Lower leg skin (tissue), 3 donors: ENCODE measurements around the gene CC2D2B.

Source experiments
- POLR2A ChIP-seq, 2 donors: fragments of 450-650 bp; IDR thresholded peaks; one replicate each; pipeline ENCODE4 v1.6.1; 2016 to 2017; ENCODE audit warnings: antibody characterized with exemption in 2 of 2, mild to moderate bottlenecking in 1 of 2, moderate library complexity in 1 of 2
- TF ChIP-seq, protein P1 (sequence below), 3 donors: fragments of 450-650 bp; IDR thresholded peaks; one replicate each; pipeline ENCODE4 v1.5.1; 2016; ENCODE audit warnings: antibody characterized with exemption in 3 of 3, mild to moderate bottlenecking in 3 of 3, moderate library complexity in 2 of 3

DNA sequence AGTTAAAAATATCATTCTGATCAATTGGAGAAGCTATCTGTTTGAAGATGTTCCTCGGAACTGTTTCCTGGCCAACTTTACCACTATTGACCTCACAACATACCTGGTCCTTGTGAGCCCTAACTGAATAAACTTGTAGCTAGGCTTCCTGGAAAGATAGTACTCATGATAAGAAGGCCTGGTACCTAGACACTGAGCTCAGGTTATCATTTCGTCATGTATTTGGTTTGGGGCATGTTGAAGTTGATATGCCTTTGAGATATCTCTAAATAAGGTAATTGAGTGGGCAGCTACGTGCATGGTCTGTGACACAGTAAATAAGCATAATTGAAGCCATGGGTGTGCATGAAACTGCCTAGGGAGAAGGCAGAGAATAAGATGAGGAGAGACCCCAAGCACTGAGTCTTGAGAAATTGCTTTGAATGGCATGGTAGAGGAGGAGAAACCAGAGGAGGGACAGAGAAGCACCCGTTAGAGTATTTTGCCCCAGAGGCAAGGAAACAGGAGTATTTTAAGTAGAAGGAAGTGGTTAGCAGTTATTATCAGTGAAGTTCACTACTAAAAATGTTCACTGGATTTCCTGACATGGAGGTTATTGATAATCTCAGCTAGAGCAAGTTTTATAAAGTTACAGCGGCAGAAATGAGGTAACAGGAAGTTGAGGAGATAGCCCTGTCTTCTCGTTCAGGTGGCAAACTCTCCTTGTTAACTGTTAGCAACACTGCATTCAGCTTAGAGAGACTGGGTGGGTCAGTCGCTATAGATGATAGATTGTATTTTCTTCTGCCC lies 55.6 kb downstream of the CC2D2B start:
- TF ChIP-seq, protein P1, sequence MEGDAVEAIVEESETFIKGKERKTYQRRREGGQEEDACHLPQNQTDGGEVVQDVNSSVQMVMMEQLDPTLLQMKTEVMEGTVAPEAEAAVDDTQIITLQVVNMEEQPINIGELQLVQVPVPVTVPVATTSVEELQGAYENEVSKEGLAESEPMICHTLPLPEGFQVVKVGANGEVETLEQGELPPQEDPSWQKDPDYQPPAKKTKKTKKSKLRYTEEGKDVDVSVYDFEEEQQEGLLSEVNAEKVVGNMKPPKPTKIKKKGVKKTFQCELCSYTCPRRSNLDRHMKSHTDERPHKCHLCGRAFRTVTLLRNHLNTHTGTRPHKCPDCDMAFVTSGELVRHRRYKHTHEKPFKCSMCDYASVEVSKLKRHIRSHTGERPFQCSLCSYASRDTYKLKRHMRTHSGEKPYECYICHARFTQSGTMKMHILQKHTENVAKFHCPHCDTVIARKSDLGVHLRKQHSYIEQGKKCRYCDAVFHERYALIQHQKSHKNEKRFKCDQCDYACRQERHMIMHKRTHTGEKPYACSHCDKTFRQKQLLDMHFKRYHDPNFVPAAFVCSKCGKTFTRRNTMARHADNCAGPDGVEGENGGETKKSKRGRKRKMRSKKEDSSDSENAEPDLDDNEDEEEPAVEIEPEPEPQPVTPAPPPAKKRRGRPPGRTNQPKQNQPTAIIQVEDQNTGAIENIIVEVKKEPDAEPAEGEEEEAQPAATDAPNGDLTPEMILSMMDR (IDR thresholded peaks at IDR 0.05): no peak
- TF ChIP-seq POLR2A (IDR thresholded peaks at IDR 0.05): no peak
